PC-3 (cell line): ENCODE data around the gene ZNF346.

Source experiments
- EZH2 ChIP-seq: fragments of 300-600 bp; sonication (generic); IDR thresholded peaks from one replicate; pipeline ENCODE4 v1.6.1; 2017; ENCODE audit warnings: antibody characterized with exemption, mild to moderate bottlenecking, low read length; ENCODE audit not compliant: unreplicated experiment
- EZH2phosphoT487 ChIP-seq: fragments of 300-600 bp; sonication (generic); IDR thresholded peaks from 2 replicates; pipeline ENCODE4 v1.6.1; 2018; ENCODE audit warnings: mild to moderate bottlenecking, antibody characterized with exemption, low read length, borderline replicate concordance
- TF ChIP-seq, protein P1 (sequence below): fragments of 300-600 bp; sonication (generic); conservative IDR thresholded peaks from 2 replicates; pipeline ENCODE4 v1.5.1; 2017; ENCODE audit warnings: antibody characterized with exemption, low read depth, mild to moderate bottlenecking, low read length

DNA sequence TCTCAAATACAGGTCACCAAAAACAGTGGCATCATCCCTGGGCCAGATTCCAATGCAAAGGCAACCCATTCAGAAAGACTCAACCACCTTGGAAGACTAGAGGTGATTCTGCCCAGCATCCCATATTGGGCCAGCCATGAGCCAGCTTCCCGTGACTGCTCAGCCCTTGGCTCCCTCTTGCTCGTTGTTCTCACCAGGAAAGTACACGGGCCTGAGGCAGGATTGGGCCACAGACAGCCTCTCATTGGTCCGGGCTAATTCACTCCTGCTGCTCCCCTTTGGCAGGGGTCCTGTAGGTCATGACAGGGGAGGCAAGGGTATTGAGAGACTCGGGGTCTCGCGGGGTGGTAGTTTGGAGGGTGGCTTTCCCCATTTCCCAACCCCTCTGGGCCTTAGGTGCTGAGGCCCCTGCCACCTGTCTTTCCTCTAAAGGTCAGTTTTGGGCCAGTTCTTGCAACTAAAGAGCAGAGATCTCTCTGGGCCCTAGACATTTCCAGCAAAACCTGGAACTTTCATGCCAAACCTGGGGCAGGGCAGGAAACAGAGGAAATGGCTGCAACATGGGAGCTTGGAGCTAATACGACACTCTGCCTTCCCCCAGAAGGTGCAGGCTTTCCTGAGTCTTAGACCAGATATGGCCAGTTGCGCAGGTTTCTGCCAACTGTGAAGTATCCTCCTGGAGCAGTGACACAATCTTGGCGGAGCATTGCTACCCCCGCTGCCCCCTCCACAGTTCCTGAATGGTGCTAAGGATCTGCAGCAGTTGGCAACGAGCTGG lies 42.2 kb downstream of the ZNF346 start:
- TF ChIP-seq, protein P1, sequence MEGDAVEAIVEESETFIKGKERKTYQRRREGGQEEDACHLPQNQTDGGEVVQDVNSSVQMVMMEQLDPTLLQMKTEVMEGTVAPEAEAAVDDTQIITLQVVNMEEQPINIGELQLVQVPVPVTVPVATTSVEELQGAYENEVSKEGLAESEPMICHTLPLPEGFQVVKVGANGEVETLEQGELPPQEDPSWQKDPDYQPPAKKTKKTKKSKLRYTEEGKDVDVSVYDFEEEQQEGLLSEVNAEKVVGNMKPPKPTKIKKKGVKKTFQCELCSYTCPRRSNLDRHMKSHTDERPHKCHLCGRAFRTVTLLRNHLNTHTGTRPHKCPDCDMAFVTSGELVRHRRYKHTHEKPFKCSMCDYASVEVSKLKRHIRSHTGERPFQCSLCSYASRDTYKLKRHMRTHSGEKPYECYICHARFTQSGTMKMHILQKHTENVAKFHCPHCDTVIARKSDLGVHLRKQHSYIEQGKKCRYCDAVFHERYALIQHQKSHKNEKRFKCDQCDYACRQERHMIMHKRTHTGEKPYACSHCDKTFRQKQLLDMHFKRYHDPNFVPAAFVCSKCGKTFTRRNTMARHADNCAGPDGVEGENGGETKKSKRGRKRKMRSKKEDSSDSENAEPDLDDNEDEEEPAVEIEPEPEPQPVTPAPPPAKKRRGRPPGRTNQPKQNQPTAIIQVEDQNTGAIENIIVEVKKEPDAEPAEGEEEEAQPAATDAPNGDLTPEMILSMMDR: no peak
- TF ChIP-seq EZH2 (no peak), EZH2phosphoT487 (no peak)
